Transverse colon (tissue), 3 donors: ENCODE measurements around the gene METAP1.

Experiments
- CTCF ChIP-seq, 5 experiments: fragments of 200-600 bp in 3 of 5; fragments of 450-650 bp in 2 of 5; sonication (generic) in 3 of 5; IDR thresholded peaks; 1 replicate in 2 of 5; 2 replicates in 3 of 5; pipeline ENCODE4 v1.5.1; 2016 to 2017; ENCODE audit warnings: antibody characterized with exemption in 5 of 5, inconsistent platforms in 3 of 5, mild to moderate bottlenecking in 2 of 5, moderate library complexity in 1 of 5
- POLR2A ChIP-seq: fragments of 450-650 bp; IDR thresholded peaks from one replicate; pipeline ENCODE4 v1.6.1; 2016; ENCODE audit warnings: antibody characterized with exemption, mild to moderate bottlenecking, moderate library complexity

GRCh38 chr4:99100876-99101275, 105.4 kb downstream of the METAP1 start:
- TF ChIP-seq CTCF (IDR thresholded peaks at IDR 0.05) (no peak), POLR2A (no peak)
